Neural crest cell (in vitro differentiated cells): ENCODE data around the gene TBC1D2B. TPM values are rescaled to one million over a fixed set of nuclear protein-coding genes. Genes with fewer than 3 reads are reported as not detected.

Experiments
- DNase-seq: peaks from one replicate; pipeline ENCODE4 v3.0.0; 2021; ENCODE audit warnings: low read depth, mixed read lengths, low spot score
- H3K27ac Mint-ChIP-seq: one replicate; pipeline ENCODE4 v1.8.0; 2021; ENCODE audit warnings: mild to moderate bottlenecking, mixed read lengths; ENCODE audit not compliant: unreplicated experiment
- H3K27me3 Mint-ChIP-seq: 2 replicates; pipeline ENCODE4 v1.8.0; 2021; ENCODE audit warnings: low read depth, mild to moderate bottlenecking, mixed read lengths
- H3K36me3 Mint-ChIP-seq: 2 replicates; pipeline ENCODE4 v1.8.0; 2021; ENCODE audit warnings: low read depth, mild to moderate bottlenecking, mixed read lengths
- H3K4me1 Mint-ChIP-seq: 2 replicates; pipeline ENCODE4 v1.8.0; 2021; ENCODE audit warnings: mixed read lengths
- H3K4me3 Mint-ChIP-seq: one replicate; pipeline ENCODE4 v1.8.0; 2021; ENCODE audit warnings: mild to moderate bottlenecking, mixed read lengths
- H3K9me3 Mint-ChIP-seq: 2 replicates; pipeline ENCODE4 v1.8.0; 2021; ENCODE audit warnings: mixed read lengths
- CTCF ChIP-seq: fragments of 200-600 bp; sonication (generic); conservative IDR thresholded peaks from 2 replicates; pipeline ENCODE4 v1.5.0; 2021; ENCODE audit warnings: antibody characterized with exemption, mild to moderate bottlenecking
- total RNA-seq: library from RNA; stranded (reverse); gene quantifications from 2 replicates; pipeline ENCODE4 v1.2.1, GENCODE V29; 2021

The TBC1D2B gene
- total RNA-seq, 1 donor from 2014 or later: 21.8 TPM

- DNase-seq: no peak
- H3K9me3 Mint-ChIP-seq: no peaks in the 10 kb centered on the region
- peaks cover 4% of the 10 kb centered on the region for H3K4me1 Mint-ChIP-seq
- H3K4me3 Mint-ChIP-seq: no peak overlapping the region
- H3K36me3 Mint-ChIP-seq: no peaks in the 10 kb centered on the region
- TF ChIP-seq CTCF: no peak
- H3K27me3 Mint-ChIP-seq: peaks cover 2% of the 10 kb centered on the region
- no peak overlapping the region for H3K27ac Mint-ChIP-seq
Observed at GRCh38 chr15:78093242-78094020, 15.9 kb upstream of the TBC1D2B start.

DNA sequence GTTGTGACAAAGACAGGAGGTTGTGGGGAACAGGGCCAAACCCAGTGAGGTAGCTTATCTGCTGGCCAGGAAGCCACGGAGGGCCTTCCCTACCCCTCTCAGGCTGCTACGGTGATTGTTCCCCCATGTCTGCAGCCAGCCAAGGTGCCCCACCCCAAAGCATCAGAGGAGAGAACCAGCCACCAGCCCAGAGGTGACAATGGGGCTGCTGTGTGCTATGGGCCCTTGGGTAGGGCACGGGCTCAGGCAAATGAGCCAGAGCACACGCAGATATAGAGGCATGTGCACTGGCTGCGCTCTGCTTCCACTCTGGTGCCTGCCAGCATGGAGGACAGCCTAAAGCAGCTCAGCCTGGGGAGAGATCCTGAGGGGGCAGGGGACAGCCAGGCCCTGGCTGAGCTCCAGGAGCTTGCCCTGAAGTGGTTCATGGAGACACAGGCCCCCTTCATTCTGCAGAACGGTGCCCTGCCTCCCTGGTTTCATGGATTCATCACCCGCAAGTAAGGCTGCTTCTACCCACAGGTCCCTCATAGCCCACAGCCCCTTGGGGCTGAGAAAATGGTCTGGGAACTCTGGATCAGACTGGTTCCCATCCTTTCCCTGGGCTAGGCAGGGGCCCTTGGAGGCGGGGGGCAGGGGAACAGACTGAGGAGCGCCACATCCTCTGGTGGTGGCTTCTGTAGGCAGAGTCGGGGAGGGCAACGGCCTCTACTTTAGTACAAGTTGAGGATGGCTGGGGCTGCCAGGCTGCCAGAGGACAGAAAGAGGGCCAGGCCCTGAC lies 14.9 kb upstream of the TBC1D2B start, which contains the start of gene SH2D7:
SH2D7 (plus strand) TSS at position 301 of the 781 bp plus-strand sequence; CDS start at position 325, 24 bp downstream.
- peak within 1 kb of the TSS; percentile 0 for H3K27ac Mint-ChIP-seq
- TF ChIP-seq CTCF: no peak
- H3K4me3 Mint-ChIP-seq: no peak within 1 kb of the TSS
- DNase-seq: no peak
- peaks cover 2% of the 10 kb centered on the region for H3K27me3 Mint-ChIP-seq
- H3K4me1 Mint-ChIP-seq: peaks cover 4% of the 10 kb centered on the region
- H3K9me3 Mint-ChIP-seq: no peaks in the 10 kb centered on the region
- H3K36me3 Mint-ChIP-seq: no peaks in the 10 kb centered on the region

GRCh38 chr15:78090422-78091063 lies 13.0 kb upstream of the TBC1D2B start:
- peaks cover 2% of the 10 kb centered on the region for H3K27me3 Mint-ChIP-seq
- no peak for TF ChIP-seq CTCF
- no peaks in the 10 kb centered on the region for H3K9me3 Mint-ChIP-seq
- H3K27ac Mint-ChIP-seq: peak overlapping the region; percentile 14
- peaks cover 4% of the 10 kb centered on the region for H3K4me1 Mint-ChIP-seq
- no peak overlapping the region for H3K4me3 Mint-ChIP-seq
- DNase-seq: no peak
- H3K36me3 Mint-ChIP-seq: no peaks in the 10 kb centered on the region

- TF ChIP-seq CTCF: no peak
- no peak overlapping the region for H3K4me3 Mint-ChIP-seq
- no peaks in the 10 kb centered on the region for H3K9me3 Mint-ChIP-seq
- no peak overlapping the region for H3K27ac Mint-ChIP-seq
- H3K27me3 Mint-ChIP-seq: no peaks in the 10 kb centered on the region
- H3K36me3 Mint-ChIP-seq: no peaks in the 10 kb centered on the region
- H3K4me1 Mint-ChIP-seq: peaks cover 4% of the 10 kb centered on the region
- no peak for DNase-seq
Observed at GRCh38 chr15:78088773-78089080, 11.2 kb upstream of the TBC1D2B start.

GRCh38 chr15:78087951-78088772 lies 10.7 kb upstream of the TBC1D2B start:
- no peak for TF ChIP-seq CTCF
- no peak for DNase-seq
- Mint-ChIP-seq H3K4me1 (peaks cover 4% of the 10 kb centered on the region), H3K9me3 (no peaks in the 10 kb centered on the region), H3K27me3 (no peaks in the 10 kb centered on the region), H3K27ac (no peak overlapping the region), H3K4me3 (no peak overlapping the region), H3K36me3 (no peaks in the 10 kb centered on the region)
